ENCODE results near the gene HARBI1.
A peak's percentile ranks its signal among the peaks of the same experiment; 100 is the strongest.
"Not testable (repeated sequence)": the region's sequence is repeated elsewhere in the genome, so short reads cannot be mapped to it uniquely, and the experiment has no call there.

Gene HARBI1

DNA sequence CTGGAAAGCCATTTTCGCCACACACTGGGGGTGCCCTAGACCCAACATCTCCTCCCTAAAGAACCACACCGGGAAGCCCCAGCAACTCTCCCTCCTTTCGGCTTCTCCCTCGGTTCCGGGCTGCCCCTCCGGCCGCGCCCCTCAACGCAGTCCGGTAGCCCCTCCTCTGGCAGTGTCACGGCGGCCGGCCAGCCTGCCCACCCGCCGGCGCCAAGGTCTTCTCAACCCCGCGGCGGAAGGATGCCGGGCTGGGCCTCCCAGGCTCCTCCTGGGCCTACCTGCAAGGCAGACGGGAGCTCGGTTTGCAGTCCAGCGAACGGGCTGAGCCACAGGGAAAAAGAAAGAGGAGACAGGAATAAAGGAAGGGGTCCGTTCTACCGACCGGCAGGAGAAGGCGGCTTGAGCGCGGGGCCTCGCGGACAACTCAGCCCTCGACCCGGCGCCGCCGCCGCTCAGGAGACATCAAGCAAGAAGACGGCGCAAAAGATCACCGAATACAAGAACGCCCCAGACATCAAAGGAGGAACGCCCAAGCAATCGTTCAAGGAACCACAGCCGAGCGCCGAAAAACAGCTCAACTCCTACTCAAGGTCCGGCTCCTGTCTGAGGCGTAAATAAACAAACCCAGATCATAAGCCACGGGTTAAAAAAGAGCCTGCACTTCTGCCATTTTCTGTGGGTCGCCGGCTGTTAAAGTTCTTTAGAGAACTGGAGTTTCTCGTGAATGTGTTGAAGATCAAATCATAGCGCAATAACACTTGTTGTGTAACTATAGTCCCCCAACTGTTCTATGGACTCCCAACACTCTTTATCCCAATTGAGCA, 23.3 kb downstream of the HARBI1 start, which contains the start of gene AMBRA1:
Gene AMBRA1, minus strand, starts transcription at position 474 of the 824 bp plus-strand sequence. CDS start 45,643 bp downstream, outside the sequence.
- in situ Hi-C loops (cut with HindIII; ENCODE audit: low sequenced_read_pairs) = no loop called here
- TF ChIP-seq, protein P1, sequence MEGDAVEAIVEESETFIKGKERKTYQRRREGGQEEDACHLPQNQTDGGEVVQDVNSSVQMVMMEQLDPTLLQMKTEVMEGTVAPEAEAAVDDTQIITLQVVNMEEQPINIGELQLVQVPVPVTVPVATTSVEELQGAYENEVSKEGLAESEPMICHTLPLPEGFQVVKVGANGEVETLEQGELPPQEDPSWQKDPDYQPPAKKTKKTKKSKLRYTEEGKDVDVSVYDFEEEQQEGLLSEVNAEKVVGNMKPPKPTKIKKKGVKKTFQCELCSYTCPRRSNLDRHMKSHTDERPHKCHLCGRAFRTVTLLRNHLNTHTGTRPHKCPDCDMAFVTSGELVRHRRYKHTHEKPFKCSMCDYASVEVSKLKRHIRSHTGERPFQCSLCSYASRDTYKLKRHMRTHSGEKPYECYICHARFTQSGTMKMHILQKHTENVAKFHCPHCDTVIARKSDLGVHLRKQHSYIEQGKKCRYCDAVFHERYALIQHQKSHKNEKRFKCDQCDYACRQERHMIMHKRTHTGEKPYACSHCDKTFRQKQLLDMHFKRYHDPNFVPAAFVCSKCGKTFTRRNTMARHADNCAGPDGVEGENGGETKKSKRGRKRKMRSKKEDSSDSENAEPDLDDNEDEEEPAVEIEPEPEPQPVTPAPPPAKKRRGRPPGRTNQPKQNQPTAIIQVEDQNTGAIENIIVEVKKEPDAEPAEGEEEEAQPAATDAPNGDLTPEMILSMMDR (IDR thresholded peaks at IDR 0.05; ENCODE audit: low read depth, low read length) = no peak
- peak within 1 kb of the TSS; percentile 78 for H3K4me3 ChIP-seq (ENCODE audit: low read depth, low read length)
- DNase-seq (ENCODE audit: low read depth, low spot score) = peak; percentile 94

DNA sequence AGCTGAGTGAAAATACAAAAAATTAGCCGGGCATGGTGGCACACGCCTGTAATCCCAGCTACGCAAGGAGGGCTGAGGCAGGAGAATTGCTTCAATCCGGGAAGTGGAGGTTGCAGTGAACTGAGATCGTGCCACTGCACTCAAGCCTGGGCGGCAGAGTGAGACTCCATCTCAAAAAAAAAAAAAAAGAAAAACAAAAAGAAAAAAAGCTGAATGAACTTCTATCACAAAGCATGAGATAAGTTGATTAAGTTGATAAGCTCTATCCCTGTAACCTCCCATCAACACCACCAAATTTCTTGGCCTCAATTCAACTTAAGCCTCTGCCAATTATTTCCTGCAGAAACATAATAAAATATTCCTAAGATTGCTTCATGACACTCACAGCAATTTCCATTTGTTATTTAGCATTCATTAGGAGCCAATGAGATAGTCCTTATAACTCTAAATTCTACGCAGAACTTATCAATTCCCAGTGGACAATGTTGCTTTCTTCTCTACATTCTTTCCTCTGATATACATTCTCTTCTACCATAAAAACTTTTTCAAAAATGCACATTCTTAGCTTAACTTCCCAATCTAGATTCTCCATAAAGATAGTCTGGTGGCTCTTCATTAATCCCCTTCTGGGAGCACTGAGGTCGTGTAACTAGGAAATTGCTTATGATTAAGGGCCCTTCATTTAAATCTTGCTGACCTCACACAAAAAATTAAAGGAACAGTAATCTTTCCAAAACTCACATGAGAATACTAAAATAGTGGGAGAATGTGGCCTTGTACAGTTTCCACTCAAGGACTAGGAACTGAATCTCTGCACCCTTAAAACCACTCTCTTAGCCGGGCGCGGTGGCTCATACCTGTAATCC, 26.1 kb downstream of the HARBI1 start:
- H3K4me3 ChIP-seq (ENCODE audit: low read depth, low read length) = no peak overlapping the region
- DNase-seq (ENCODE audit: low read depth, low spot score) = no peak
- TF ChIP-seq, protein P1 (IDR thresholded peaks at IDR 0.05; ENCODE audit: low read depth, low read length) = no peak
- in situ Hi-C loops (cut with HindIII; ENCODE audit: low sequenced_read_pairs) = no loop called here

DNA sequence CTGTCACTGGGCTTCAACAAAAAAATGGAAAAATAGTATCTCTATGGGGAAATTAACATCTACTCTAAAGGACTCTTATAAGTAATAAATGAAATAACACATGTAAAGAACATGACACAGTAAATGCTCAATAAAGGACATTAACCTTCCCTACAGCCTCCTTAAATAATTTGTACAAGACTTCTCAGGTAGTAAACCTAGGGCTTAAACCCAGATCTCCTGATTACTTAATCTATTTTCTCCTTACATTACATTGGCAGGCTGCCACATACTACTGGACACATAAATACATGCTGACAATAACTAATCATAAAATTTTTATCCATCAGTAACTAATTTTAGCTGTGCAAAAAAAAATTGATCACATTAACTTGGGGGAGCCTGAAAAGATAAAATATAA, 28.1 kb downstream of the HARBI1 start:
- in situ Hi-C loops (cut with HindIII; ENCODE audit: low sequenced_read_pairs) = no loop called here
- H3K4me3 ChIP-seq (ENCODE audit: low read depth, low read length) = no peak overlapping the region
- DNase-seq (ENCODE audit: low read depth, low spot score) = no peak
- TF ChIP-seq, protein P1 (IDR thresholded peaks at IDR 0.05; ENCODE audit: low read depth, low read length) = no peak

DNA sequence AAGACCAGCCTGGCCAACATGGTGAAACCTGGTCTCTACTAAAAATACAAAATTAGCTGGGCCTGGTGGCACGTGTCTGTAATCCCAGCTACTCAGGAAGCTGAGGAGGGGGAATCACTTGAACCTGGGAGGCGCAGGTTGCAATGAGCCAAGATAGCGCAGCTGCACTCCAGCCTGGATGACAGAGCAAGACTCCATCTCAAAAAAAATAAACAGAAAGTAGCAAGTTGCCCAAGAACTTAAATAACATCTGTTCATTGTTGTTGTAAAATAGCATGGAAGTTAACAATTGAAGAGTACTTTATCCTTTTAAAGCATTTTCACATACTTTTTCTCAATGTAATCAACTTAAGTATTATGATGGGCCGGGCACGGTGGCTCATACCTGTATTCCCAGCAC, 28.9 kb downstream of the HARBI1 start:
- no peak overlapping the region for H3K4me3 ChIP-seq (ENCODE audit: low read depth, low read length)
- TF ChIP-seq, protein P1 (IDR thresholded peaks at IDR 0.05; ENCODE audit: low read depth, low read length) = no peak
- in situ Hi-C loops (cut with HindIII; ENCODE audit: low sequenced_read_pairs) = no loop called here
- no peak for DNase-seq (ENCODE audit: low read depth, low spot score)

DNA sequence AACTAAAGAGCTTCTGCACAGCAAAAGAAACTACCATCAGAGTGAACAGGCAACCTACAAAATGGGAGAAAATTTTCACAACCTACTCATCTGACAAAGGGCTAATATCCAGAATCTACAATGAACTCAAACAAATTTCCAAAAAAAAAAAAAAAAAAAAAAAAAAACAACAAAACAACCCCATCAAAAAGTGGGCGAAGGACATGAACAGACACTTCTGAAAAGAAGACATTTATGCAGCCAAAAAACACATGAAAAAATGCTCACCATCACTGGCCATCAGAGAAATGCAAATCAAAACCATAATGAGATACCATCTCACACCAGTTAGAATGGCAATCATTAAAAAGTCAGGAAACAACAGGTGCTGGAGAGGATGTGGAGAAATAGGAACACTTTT, 33.5 kb downstream of the HARBI1 start:
- in situ Hi-C loops (cut with HindIII; ENCODE audit: low sequenced_read_pairs); H3K4me3 ChIP-seq (ENCODE audit: low read depth, low read length); DNase-seq (ENCODE audit: low read depth, low spot score): not testable (repeated sequence)

DNA sequence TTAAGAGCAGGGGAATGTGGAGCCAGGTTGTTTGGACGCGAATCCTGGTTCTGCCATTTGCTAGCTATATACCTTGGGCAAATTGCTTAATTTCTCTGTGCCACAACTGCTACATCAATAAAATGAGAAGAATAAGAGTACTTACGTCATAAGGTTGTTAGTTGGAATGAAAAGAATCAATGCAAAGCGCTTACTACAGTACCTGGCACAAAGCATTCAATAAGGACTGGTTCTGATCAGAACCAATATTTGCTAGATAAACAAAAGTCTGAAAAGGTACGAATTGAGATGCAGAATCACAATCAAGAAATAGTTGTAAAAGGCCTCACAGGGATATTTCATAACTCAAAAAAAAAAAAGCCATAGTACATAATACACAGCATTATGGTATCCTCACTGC, 34.4 kb downstream of the HARBI1 start:
- H3K4me3 ChIP-seq (ENCODE audit: low read depth, low read length) = no peak overlapping the region
- DNase-seq (ENCODE audit: low read depth, low spot score) = no peak
- TF ChIP-seq, protein P1 (IDR thresholded peaks at IDR 0.05; ENCODE audit: low read depth, low read length) = no peak
- in situ Hi-C loops (cut with HindIII; ENCODE audit: low sequenced_read_pairs) = no loop called here

DNA sequence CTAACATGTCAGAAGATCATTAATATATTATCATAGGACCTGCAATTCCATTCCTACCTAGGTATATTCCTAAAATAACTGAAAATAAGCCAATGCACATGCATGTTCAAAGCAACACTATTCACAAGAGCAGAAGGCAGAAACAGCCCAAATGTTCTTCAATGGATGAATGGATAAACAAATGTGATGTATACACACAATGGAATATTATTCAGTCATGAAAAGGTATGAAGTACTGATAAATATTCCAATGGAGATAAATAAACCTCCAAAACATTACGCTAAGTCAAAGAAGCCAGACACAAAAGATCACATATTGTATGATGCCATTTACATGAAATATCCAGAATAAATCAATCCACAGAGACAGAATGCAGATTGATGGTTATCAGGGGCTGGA, 40.0 kb downstream of the HARBI1 start:
- no peak for DNase-seq (ENCODE audit: low read depth, low spot score)
- TF ChIP-seq, protein P1 (IDR thresholded peaks at IDR 0.05; ENCODE audit: low read depth, low read length) = no peak
- in situ Hi-C loops (cut with HindIII; ENCODE audit: low sequenced_read_pairs) = no loop called here

More for the DNA sequence above, 40.0 kb downstream of the HARBI1 start:
- H3K4me3 ChIP-seq (ENCODE audit: low read depth, low read length) = no peak overlapping the region
